GM03348 (cell line): Measurements from ENCODE around the gene MT1F.
A peak's percentile ranks its signal among the peaks of the same experiment; 100 is the strongest.
"Not testable (repeated sequence)": the region's sequence is repeated elsewhere in the genome, so short reads cannot be mapped to it uniquely, and the experiment has no call there.

ENCODE experiments used
- DNase-seq: peaks from one replicate; pipeline ENCODE4 v3.0.0; 2012; ENCODE audit warnings: low spot score

MT1F gene

DNA sequence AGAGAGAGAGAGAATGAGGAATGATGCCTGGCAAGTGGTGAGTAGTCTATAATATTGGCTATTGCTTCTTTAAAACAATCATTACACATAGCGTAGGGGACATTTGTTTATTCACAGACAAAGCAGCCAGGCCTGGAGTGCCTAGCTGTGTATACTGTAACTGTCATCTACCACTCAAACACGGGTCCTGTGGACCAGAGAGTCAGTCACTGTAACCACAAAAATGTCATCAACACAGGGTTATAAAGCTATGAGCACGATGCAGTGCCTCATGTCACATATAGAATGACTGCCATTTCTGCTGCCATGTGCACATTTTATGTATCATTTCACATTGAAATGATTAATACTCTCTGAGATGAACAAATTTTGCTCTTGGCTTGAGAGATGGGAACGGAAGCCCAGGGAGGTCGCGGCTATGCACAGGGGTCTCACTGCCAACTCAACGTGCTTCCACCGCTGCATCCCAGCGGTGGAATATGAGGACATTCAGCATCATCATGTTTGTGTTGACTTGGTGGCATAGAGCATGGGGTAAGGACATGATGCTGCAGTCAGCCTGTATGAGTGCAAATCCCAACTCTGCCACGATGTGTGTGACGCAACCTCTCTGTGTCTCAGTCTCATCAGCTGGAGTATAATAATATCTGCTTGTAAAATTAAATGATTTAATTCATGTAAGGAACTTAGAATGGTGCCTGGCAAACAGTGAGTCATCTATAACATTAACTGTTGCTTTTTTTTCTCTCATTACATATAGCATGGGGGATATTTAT lies 15.2 kb downstream of the MT1F start:
- DNase-seq: no peak

DNA sequence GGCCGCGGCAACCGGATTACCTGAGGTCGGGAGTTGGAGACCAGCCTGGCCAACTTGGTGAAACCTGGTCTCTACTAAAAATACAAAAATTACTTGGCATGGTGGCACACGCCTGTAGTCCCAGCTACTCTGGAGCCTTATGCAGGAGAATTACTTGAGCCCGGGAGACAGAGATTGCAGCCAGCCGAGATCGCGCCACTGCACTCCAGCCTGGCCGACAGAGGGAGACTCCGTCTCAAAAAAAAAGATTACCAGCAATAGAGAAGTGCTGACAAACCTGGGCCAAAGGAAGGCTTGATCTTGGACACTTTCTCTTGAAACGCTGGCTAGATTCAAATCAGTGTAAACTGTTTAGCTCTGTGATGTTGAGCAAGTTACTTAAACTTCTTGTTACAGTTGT lies 16.2 kb downstream of the MT1F start:
- no peak for DNase-seq

DNA sequence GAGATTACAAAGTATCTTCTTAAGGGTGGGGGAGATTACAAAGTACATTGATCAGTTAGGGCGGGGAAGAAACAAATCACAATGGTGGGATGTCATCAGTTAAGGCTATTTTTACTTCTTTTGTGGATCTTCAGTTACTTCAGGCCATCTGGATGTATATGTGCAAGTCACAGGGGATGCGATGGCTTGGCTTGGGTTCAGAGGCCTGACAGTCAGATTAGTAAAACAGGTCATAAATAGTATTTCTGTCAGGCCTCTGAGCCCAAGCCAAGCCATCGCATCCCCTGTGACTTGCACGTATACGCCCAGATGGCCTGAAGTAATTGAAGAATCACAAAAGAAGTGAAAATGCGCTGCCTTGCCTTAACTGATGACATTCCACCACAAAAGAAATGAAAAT lies 16.8 kb downstream of the MT1F start:
- DNase-seq: not testable (repeated sequence)

DNA sequence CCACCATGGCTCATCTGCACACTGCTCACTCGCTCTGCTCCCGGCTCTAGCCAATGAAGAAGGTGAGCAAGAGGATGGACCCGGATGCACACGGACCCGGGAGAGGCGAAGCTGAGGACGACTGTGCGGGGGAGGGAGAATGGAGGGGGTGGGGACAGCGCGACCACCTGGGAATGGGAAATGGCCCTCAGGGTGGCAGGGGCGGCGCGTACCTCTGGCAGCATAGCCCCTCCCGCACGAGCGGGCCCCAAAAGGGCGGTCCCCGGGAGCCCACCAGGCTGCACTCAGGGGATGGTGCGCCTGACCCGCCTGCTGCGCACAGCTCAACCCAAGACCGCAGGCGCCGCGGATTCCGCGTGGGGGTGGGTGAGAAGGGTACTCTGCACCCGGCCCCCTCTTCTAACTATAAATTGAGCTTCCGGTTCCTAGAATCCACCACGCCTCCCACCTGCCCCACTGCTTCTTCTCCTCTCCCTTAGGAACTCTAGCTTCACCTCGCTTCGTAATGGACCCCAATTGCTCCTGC lies 18.0 kb downstream of the MT1F start:
- DNase-seq: no peak

DNA sequence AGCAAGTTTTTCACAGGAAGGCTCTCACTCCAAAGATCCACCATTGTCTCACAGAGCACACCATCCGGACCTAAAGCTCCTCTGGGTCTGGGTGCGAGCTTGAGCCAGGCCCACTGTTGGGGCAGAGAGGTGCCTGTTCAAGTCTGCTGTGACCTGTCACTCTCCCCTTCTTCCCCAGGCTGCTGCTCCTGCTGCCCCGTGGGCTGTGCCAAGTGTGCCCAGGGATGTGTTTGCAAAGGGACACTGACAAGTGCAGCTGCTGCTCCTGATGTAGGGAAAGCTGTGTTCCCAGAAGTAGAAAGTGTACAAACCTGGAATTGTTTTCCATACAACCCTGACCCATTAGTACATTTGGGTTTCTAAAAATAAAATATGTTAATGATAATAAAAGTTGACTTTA lies 19.7 kb downstream of the MT1F start:
- DNase-seq: no peak

DNA sequence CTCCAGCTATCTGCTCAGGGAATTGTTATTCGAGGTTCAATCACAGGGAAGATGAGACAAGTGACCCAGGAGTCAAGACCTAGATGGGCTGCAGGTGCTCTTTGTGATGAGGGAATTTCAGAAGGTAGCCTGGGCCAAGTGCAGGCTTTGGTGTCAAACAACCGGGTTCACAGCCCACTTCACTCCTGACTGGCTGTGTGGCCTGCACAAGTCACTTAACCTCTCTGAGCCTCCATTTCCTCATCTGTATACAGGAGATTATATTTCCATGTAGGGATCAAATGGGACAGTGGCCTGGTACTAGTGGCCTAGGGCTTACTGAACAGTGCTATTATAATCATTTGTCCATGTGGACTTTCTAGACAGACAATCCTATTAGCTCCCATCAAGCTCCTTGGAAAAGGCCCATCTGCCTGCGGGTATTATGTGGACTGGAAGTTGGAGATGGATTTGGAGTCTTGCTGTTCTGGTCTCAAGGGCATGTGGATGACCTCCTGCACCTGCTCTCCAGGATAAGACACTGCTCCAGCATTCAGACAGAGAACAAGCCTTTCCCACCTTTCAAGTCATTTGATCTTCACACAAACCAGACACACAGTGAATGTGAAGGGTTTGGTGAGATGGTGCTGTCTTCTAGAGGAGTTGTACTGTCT lies 21.4 kb downstream of the MT1F start:
- DNase-seq: no peak

DNA sequence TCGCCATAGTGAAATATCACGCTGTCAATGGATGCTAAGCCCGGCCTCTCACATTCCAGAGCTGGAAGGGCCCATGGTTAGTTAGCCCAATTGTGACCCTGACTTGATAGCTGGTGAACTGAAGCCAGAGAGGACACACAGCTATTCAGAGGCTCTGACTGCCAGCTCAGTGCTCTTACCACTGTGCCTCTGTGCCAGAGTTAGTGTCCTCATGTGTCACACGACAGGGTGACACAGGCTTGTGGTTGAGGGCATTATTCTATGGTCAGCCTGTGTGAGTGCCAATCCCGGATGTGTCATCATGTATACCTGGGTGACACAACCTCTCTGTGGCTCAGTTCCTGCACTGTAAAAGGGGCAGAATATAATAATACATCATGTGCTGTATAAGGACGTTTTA lies 22.1 kb downstream of the MT1F start:
- DNase-seq: no peak

DNA sequence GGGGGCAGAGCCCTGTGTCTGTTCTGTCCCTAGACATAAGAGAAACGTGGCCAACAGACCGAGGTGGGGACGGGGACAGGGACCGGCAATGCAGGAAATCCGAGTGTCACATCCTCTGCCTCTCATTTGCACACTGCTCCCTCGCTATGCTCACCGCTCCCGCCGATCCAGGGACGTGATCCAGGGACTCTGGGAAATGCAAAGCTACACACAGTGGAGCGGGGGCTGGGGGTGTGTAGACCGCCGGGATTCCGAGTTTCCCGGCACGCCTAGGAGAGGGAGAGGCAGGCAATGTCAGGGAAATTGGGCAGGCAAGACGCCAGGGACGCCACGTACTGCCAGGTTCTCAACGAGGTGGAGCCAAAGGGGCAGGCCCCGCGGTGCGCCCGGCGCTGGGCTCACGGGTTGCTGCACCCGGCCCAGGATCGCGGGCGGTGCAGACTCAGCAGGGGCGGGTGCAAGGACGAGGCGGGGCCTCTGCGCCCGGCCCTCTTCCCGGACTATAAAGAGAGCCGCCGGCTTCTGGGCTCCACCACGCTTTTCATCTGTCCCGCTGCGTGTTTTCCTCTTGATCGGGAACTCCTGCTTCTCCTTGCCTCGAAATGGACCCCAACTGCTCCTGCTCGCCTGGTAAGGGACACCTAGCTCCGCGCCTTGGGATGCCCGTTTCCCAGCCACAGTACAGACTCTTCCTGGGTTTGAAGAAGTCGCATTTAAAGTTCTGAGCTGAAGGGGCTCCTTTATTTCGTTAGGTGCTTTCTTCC lies 24.4 kb downstream of the MT1F start, which contains the start of gene MT1X:
Gene MT1X, plus strand, starts transcription at position 532 of the 764 bp plus-strand sequence. Its CDS starts 71 bp downstream, at position 603.
- peak; percentile 98 for DNase-seq

DNA sequence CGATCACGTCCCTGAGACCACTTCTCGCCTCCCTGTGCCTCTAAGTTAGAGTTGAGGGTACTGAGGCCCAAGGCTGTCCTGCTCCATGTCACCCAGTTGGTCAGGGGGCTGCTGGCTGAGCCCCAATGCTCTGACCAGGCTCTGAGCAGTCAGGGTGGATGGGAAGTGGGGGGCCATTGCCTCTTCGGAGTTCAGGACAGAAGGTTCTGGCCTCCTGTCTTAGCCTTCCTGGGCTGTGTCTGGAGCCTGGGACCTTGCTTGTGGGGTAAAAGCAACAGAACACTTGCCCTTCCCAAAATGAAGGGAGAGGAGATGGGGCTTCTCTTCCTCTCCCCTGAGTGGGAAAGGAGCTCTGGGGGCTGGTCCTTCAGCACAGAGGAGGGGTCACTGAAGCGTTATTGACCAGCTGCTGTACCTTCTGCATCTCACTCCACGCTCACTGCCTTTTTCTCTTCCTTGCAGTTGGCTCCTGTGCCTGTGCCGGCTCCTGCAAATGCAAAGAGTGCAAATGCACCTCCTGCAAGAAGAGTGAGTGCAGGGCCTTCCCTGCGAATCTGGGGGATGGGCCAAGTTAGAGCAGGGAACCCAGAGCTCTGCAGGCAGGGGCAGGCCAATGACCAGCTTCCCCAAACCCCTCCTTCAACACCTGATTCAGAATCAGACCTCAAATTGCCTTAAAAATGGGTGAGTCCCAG lies 25.1 kb downstream of the MT1F start:
- no peak for DNase-seq

DNA sequence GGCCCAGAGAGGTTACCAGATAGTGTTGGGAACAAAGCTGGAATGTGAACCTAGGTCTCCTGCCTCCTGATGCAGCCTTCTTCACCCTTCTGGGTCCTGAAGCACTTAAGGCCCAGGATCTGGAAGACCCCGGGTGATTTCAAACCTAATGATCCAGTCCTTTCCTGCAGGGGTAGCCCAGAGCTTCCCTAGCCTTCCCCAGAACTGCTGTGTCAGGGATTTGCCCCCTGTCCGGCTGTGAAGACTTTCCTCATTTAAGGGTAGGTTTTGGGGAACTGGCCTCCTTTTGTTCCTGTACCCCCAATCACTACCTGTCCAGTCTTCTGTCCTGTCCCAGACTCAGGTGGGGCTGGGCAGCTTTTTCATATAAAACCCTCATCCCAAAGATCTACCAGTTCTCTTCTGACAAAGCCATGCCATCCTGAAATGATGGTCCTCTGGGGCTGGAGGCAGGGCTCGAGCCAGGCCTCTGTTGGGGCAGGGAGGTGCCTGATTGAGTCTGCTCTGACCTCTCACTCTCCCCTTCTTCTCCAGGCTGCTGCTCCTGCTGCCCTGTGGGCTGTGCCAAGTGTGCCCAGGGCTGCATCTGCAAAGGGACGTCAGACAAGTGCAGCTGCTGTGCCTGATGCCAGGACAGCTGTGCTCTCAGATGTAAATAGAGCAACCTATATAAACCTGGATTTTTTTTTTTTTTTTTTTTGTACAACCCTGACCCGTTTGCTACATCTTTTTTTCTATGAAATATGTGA lies 25.8 kb downstream of the MT1F start:
- no peak for DNase-seq

DNA sequence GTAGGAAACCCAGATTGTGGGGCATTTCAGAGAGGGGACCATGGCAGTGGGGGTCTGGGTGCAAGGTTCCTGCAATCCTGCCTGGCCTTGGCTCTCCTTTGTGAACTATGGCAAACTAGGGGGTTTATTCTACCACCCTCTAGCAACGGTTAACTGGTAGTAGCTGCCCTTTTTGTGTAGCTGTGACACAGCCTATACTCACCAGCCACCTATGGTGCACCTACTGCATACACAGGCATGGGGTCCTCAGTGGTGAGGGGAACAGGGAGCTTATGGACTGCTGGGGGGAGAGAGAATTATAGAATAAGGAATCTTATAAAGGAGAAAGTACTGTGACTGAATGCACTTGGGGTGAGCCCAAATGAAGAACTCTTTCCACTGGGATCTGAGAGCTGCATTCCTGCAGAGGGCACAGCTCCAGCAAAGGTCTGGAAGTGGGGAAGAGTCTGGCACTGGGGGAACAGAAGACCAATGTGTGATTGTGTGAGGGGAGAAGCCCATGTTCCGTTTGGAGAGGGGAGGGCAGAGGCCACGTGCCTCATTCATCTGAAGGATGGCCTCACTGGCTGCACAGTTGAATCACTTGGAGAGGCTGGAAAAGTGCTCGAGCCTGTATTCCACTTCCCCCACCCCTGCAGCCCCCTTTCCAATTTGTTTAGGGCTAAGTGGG lies 26.6 kb downstream of the MT1F start:
- peak; percentile 19 for DNase-seq

DNA sequence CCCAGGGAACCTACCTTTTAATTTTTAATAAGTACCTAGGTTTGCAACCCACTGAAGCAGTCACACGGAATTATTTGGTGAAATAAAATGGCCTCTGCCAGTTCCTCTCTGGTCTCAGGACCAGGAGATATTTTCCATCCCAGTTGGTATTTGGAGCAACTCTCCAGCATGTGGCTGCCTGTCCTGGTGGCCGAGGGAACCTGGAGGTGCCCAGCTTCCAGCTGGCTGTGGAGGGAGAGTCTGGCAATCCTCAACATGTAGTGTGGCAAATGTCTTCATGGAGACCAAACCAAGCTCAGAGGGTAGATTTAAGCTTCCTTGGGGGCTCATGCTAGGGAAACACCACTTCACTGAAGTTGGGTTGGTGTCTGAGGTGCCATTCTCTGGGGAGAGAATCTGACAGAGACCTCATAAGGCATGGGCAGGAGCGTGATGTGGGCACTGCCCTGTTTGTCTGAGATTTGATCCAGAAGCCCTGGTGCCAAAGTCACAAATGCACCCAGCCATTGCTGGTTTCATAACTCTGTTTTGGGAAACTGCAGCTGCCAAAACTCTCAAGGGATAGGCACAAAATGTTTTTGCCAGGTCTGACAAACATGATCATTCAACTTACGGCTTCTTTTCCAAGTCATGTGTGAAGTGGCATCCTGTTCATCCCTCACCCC lies 27.3 kb downstream of the MT1F start:
- DNase-seq: no peak

DNA sequence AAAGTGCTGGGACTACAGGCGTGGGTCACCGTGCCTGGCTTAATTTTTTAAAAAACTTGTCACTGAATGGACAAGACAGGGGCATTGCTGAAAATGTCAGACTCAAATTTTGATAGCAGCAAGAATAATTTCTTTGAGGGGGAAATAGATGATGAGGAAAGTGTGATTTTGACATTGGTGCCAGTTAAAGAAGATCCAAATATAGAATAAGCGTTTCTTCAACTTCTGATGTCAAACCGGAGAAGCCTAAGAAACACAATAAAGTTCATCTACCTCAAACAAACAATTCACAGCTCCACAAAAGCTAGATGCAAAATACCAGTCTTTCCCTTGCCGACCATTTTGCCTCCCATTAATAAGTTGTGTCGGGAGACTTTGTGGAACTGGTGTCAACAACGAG lies 29.0 kb downstream of the MT1F start:
- no peak for DNase-seq

DNA sequence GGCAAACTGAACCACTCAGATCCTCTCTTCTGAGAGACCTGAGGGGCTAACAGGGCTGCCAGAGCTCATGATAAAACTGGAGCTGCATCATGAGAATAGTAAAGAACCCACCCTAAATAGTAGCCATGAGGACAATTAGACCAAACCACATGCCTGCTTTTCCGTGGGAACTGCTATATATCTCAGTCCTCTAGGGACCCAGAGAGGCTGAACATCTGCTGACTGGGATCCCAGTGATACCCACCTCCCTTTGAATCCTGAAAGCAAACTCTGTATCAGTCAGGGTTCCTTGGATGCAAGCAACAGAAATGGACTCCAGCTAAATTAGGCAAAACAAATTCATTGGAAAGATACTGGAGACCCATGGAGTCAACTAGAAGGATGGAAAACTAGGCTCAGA lies 31.0 kb downstream of the MT1F start:
- DNase-seq: no peak

DNA sequence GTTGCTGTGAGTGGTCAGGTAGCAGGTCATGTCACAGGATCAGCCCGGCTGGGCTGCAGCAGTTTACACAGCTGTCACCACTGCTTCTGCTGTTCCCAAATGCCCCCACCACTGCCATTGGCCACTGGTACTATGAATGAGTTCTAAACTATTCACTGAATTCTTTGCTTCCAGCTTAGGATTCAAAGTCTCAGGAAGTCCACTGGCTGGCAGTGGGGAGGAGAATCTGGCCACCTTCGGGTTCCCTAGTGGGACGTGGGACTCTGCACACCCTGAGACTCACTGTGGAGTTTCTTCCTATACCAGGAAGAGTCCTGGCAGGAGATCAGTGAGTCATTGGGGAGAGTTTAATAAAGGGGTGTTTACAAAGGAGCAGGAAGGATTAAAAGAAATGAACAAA lies 31.4 kb downstream of the MT1F start:
- no peak for DNase-seq

DNA sequence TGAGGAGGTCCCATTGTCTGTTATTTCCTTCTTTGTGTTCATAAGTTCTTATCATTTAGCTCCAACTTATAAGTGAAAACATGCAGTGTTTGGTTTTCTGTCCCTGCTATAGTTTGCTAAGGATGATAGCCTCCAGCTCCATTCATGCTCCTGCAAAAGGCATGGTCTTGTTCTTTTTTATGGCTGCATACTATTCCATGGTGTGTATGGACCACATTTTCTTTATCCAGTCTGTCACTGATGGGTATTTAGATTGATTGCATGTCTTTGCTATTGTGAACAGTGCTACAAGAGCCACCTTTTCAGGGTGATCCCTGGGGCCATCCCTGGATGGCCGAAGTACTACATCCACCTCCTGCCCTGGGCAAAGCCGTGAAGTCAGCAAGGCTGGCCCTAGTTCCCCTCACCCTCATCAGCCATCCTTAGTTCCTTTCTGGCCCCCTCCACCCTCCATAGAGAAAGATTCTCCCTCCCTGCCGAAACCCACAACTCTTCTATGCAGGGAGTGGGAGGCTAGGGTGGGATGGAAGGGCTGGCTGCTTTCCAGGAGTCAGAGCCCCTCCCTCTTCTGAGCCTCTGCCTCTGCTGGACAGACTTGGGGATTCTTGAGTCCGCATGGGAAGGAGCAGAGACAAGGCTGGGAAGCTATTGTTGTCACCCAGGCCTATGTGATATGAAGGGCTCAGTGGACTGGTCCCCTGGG lies 32.8 kb downstream of the MT1F start:
- DNase-seq: no peak

DNA sequence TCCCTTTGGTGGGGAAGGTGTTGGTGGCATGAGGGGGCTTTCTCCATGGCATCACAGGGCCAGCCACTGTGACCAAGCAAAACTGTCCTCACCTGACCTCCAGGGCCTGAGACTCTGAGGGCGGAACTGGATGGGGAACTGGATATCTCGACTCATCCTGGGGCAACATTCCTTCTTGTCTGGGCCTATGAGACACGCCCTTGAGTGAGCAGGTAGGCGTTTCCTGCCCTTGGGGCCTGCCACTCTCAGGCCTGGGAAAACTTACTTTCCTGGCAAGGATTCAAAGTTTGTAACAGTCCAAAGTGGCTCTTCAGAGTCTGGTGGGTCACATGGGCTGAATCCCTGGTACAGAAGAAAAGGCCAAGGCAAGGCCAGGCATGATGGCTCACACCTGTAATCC lies 34.1 kb downstream of the MT1F start:
- DNase-seq: peak; percentile 24

DNA sequence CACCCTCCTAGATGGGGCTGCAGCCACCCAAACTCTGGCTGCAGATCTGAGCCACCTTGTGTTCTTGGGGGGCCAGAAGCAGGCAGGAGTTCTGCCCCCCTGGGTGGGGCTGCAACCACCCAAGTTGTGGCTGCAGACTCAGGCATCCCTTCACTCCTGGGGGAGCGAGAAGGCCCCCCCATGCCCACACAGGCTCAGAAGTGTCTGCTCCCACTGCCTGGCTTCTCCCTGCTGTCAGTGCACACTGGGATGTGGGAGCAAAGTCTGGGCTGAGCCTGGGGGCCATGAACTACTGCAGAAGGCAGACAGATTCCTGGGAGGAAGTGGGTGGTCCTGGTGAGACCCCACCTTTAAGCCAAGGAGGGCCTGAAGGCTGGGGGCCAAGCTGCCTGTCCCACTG lies 37.5 kb downstream of the MT1F start:
- no peak for DNase-seq

DNA sequence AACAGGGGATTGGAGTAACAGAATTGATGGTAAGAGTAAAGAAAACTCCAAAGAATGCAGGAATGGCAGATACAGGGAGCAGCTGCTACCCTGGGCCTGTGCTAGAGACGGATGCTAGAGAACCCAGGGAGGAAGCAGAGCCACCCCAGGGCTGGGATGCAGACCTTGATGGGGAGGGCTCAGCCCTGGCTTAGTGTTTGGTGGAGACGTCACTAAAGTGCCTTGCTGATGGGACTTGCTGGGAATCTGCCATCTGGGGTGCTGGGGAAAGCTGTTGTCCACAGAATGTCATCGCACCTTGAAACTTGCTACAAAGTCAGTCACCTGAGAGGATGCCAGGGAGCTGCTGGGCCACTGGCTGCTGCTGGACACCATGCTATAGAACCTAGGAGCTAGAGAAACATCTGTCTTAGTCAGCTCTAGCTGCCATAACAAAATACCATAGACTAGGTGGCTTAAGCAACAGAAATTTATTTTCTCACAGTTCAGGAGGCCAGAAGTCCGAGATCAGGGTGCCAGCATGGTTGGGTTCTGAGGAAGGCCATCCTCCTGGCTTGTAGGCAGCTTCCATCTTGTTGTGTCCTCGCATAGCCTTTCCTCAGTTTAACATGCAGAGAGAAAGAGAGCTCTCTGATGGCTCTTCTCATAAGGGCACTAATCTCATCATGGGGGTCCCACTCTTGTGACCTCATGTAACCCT lies 39.8 kb downstream of the MT1F start:
- no peak for DNase-seq
